ENCODE results near the gene ZNF467.

The ZNF467 gene

DNA sequence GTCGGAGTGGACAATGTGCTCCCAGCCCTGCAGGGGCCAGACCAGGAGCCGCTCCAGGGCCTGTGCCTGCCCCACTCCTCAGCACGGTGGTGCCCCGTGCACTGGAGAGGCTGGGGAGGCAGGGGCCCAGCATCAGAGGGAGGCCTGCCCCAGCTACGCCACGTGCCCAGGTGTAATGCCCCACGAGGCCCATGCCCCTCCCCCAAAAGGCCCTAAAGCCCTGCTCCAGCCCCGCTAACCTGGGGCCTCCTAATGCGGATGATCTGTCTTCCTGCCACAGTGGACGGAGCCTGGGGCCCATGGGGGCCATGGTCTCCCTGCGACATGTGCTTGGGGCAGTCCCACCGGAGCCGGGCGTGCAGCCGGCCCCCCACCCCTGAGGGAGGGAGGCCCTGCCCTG lies 41.1 kb upstream of the ZNF467 start:
- no peak for DNase-seq (ENCODE audit: low spot score)
- no peak for TF ChIP-seq CTCF (IDR thresholded peaks at IDR 0.05; ENCODE audit: extremely low read depth, missing control alignments)

GRCh38 chr7:149813254-149814035 lies 40.1 kb upstream of the ZNF467 start:
- TF ChIP-seq CTCF (IDR thresholded peaks at IDR 0.05; ENCODE audit: extremely low read depth, missing control alignments) = no peak
- no peak for DNase-seq (ENCODE audit: low spot score)

DNA sequence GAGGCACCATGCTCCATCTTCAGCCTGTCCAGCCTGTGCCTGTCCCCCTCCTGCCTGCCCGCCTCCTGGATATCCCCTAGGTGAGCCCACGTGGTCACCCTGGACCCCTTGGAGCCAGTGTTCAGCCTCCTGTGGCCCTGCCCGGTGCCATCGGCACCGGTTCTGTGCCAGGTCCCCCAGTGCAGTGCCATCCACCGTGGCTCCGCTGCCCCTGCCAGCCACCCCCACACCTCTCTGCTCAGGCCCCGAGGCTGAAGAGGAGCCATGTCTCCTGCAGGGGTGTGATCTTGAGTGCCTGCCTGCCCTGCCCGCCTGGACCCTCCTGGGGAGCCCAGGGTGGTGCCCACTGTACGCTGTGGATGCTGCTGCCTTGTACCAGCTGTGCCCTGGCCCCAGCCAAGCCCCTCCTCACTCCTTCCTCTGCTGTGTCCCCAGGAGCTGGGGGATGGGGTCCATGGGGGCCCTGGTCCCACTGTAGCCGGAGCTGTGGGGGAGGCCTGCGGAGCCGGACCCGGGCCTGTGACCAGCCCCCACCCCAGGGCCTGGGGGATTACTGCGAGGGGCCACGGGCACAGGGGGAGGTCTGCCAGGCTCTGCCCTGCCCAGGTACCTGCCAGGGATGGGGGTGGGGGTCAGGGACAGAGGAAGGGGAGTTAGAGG lies 38.6 kb upstream of the ZNF467 start:
- no peak for DNase-seq (ENCODE audit: low spot score)
- no peak for TF ChIP-seq CTCF (IDR thresholded peaks at IDR 0.05; ENCODE audit: extremely low read depth, missing control alignments)

- DNase-seq (ENCODE audit: low spot score) = no peak
Observed at GRCh38 chr7:149811221-149811620, 37.8 kb upstream of the ZNF467 start.

DNA sequence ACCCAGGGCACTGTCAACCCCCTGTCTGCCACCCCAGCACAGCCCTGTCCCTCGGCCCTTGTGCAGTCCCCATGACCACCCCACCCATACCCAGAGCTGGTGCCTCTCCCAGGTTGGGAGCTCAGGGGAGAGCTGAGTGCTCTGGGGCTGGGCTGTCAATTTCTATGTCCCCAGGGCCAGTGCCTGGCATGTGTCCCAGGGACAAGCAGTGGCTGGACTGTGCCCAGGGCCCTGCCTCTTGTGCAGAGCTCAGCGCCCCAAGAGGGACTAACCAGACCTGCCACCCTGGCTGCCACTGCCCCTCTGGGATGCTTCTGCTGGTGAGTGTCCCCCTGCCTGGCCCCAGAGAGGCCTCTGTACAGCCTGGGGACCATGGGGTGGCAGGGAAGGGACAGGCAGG lies 35.8 kb upstream of the ZNF467 start:
- TF ChIP-seq CTCF (IDR thresholded peaks at IDR 0.05; ENCODE audit: extremely low read depth, missing control alignments) = no peak
- DNase-seq (ENCODE audit: low spot score) = no peak

More at GRCh38 chr7:149811221-149811620, 37.8 kb upstream of the ZNF467 start:
- no peak for TF ChIP-seq CTCF (IDR thresholded peaks at IDR 0.05; ENCODE audit: extremely low read depth, missing control alignments)

DNA sequence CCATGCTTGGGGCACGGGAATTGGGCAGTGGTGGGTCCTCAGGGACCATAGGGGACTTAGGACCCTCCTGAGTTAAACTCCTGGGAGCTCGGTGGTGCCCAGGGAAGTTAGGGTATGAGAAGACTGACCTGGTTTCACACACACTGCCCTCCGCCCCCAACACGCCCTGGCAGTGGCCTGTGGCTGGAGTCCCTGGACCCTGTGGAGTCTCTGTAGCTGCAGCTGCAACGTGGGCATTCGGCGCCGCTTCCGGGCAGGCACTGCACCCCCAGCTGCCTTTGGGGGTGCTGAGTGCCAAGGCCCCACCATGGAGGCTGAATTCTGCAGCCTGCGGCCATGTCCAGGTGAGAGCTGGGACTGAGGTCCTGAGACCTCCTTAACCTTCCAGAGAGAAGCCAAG lies 34.9 kb upstream of the ZNF467 start:
- no peak for TF ChIP-seq CTCF (IDR thresholded peaks at IDR 0.05; ENCODE audit: extremely low read depth, missing control alignments)
- DNase-seq (ENCODE audit: low spot score) = no peak

DNA sequence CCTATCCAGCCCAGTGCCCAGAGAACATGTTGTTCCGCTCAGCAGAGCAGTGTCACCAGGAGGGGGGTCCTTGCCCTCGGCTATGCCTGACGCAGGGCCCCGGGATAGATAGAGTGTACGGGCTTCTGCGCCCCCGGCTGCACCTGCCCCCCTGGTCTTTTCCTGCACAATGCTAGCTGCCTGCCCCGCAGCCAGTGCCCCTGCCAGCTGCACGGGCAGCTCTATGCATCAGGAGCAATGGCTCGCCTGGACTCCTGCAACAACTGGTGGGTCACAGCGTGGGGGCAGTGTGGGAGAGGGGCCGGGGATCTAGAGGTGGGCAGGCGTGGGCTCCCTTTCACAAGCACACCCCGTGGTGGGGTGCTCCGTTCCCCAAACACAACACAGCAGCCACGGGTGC lies 33.3 kb upstream of the ZNF467 start:
- TF ChIP-seq CTCF (IDR thresholded peaks at IDR 0.05; ENCODE audit: extremely low read depth, missing control alignments) = no peak
- DNase-seq (ENCODE audit: low spot score) = no peak
